Parathyroid adenoma (tissue), 2 donors: ENCODE data around the gene LCK.

Experiments
- H2AFZ ChIP-seq: fragments of 300-600 bp; sonication (generic); one replicate; pipeline ENCODE4 v1.7.0; 2017; ENCODE audit warnings: antibody characterized with exemption, mild to moderate bottlenecking
- H3K27ac ChIP-seq: fragments of 300-600 bp; sonication (generic); one replicate; pipeline ENCODE4 v1.7.0; 2017
- H3K27me3 ChIP-seq: fragments of 300-600 bp; sonication (generic); one replicate; pipeline ENCODE4 v1.7.0; 2017; ENCODE audit warnings: low read length; ENCODE audit not compliant: control insufficient read depth, insufficient read depth
- H3K36me3 ChIP-seq: fragments of 300-600 bp; sonication (generic); one replicate; pipeline ENCODE4 v1.7.0; 2017; ENCODE audit warnings: low read length; ENCODE audit not compliant: control insufficient read depth, insufficient read depth
- H3K4me1 ChIP-seq: fragments of 300-600 bp; sonication (generic); one replicate; pipeline ENCODE4 v1.7.0; 2017; ENCODE audit warnings: control low read depth
- H3K4me2 ChIP-seq: fragments of 300-600 bp; sonication (generic); one replicate; pipeline ENCODE4 v1.7.0; 2017; ENCODE audit warnings: low read length
- H3K4me3 ChIP-seq: fragments of 300-600 bp; sonication (generic); one replicate; pipeline ENCODE4 v1.7.0; 2017; ENCODE audit warnings: low read depth, low read length
- H3K79me2 ChIP-seq: fragments of 300-600 bp; sonication (generic); one replicate; pipeline ENCODE4 v1.7.0; 2017; ENCODE audit warnings: control low read depth
- H3K9ac ChIP-seq: fragments of 300-600 bp; sonication (generic); one replicate; pipeline ENCODE4 v1.7.0; 2017; ENCODE audit warnings: mild to moderate bottlenecking
- H3K9me3 ChIP-seq: fragments of 300-600 bp; sonication (generic); one replicate; pipeline ENCODE4 v1.7.0; 2017; ENCODE audit warnings: low read length; ENCODE audit not compliant: control insufficient read depth
- CTCF ChIP-seq: fragments of 300-600 bp; sonication (generic); IDR thresholded peaks from one replicate; pipeline ENCODE4 v1.7.0; 2017; ENCODE audit warnings: antibody characterized with exemption, mild to moderate bottlenecking
- donor health status: primary hyperparathyroidism.

Gene LCK

GRCh38 chr1:32234792-32235191 lies 16.3 kb upstream of the LCK start:
- Histone ChIP-seq H3K27me3 (no peaks in the 10 kb centered on the region), H3K4me2 (no peak overlapping the region), H2AFZ (no peak overlapping the region), H3K9me3 (no peaks in the 10 kb centered on the region), H3K4me3 (no peak overlapping the region), H3K36me3 (no peaks in the 10 kb centered on the region), H3K79me2 (no peaks in the 10 kb centered on the region), H3K9ac (no peak overlapping the region), H3K27ac (no peak overlapping the region), H3K4me1 (no peaks in the 10 kb centered on the region)
- no peak for TF ChIP-seq CTCF

- H3K4me1 ChIP-seq = no peaks in the 10 kb centered on the region
- TF ChIP-seq CTCF = no peak
Observed at GRCh38 chr1:32239337-32239736, 11.7 kb upstream of the LCK start.

GRCh38 chr1:32239790-32240139 lies 11.3 kb upstream of the LCK start:
- no peaks in the 10 kb centered on the region for H3K4me1 ChIP-seq
- H2AFZ ChIP-seq = peak overlapping the region; percentile 80
- H3K9ac ChIP-seq = no peak overlapping the region
- H3K27ac ChIP-seq = peak overlapping the region; percentile 60
- H3K27me3 ChIP-seq = no peaks in the 10 kb centered on the region
- no peak for TF ChIP-seq CTCF
- H3K4me3 ChIP-seq = peak overlapping the region; percentile 58
- no peaks in the 10 kb centered on the region for H3K9me3 ChIP-seq
- H3K4me2 ChIP-seq = peak overlapping the region; percentile 92
- H3K79me2 ChIP-seq = no peaks in the 10 kb centered on the region
- H3K36me3 ChIP-seq = no peaks in the 10 kb centered on the region

More at GRCh38 chr1:32239337-32239736, 11.7 kb upstream of the LCK start:
- H3K27me3 ChIP-seq = no peaks in the 10 kb centered on the region
- no peak overlapping the region for H3K9ac ChIP-seq
- no peaks in the 10 kb centered on the region for H3K36me3 ChIP-seq
- no peak overlapping the region for H3K4me3 ChIP-seq
- H3K9me3 ChIP-seq = no peaks in the 10 kb centered on the region
- H3K27ac ChIP-seq = no peak overlapping the region
- H3K4me2 ChIP-seq = peak overlapping the region; percentile 92
- no peak overlapping the region for H2AFZ ChIP-seq
- no peaks in the 10 kb centered on the region for H3K79me2 ChIP-seq

- H2AFZ ChIP-seq = peak overlapping the region; percentile 80
- H3K27ac ChIP-seq = peak overlapping the region; percentile 60
- H3K4me1 ChIP-seq = no peaks in the 10 kb centered on the region
- peak overlapping the region; percentile 92 for H3K4me2 ChIP-seq
- H3K9me3 ChIP-seq = no peaks in the 10 kb centered on the region
- TF ChIP-seq CTCF = peak; percentile 16
- no peaks in the 10 kb centered on the region for H3K27me3 ChIP-seq
- no peaks in the 10 kb centered on the region for H3K36me3 ChIP-seq
- H3K79me2 ChIP-seq = no peaks in the 10 kb centered on the region
- no peak overlapping the region for H3K9ac ChIP-seq
- H3K4me3 ChIP-seq = peak overlapping the region; percentile 58
Observed at GRCh38 chr1:32240140-32240951, 10.7 kb upstream of the LCK start.
